NCI-H1105 (cell line): ENCODE data around the gene ADCY9.
"Not testable (repeated sequence)": the region's sequence is repeated elsewhere in the genome, so short reads cannot be mapped to it uniquely, and the experiment has no call there.

Source experiments
- DNase-seq: peaks from one replicate; lab custom pipeline; 2025; lab: John Stamatoyannopoulos, UW

The ADCY9 gene

DNA sequence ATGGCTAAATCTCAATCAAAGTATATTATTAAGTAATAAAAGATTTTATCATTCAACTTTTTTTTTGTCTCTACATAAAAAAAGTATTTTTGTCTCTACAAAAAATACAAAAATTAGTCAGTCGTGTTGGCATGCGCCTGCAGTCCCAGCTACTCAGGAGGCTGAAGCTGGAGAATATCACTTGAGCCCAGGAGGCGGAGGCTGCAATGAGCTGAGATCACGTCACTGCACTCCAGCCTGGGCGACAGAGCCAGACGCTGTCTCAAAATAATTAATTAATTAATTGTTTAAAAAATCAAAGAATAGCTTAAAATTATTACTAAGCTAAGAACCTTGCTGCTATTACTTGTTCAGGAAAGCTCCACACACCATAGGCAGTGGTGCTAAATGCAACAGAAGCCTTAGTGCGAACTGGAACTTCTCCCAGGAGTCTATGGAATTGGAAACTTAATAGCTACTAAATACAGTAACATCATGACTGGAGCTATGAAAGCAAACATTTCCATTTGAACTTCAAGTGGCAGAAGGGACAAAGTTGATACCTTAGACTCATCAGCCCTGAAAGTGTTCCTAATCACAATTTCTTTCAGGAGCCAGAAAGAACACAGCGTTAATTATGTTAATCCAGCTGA, 22.6 kb downstream of the ADCY9 start:
- DNase-seq = no peak

DNA sequence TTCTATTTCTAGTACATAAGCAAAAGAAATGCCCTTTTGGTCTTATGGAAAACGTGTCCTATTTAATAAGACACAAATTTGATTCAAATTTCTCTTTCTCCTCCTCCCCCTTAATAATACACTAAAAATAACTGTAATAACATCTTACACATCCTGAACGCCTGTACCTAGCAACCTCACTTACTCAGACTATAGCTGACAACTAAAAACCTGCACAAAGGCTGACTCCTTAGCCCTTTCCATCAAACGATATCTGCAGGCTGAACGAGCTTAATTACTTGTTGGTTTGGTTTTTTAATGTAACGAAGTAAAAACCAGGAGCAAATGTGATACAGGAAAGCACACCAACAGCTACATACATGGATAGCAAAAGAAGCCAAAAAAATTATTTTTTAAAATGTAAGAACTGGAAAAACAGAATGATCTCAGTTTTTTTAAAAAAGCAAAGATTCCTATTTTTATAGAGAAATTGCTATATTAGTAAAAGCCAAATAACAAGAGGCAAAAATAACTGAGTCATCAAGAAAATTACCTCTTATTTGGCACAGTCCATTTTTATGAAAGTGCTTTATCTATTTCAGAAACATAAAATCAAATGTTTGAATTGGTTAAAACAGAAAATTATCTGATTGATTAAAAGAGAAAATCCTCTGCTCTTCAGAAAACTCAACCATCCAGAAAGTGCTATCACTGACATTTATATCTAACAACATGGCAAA, 23.5 kb downstream of the ADCY9 start:
- DNase-seq = no peak

DNA sequence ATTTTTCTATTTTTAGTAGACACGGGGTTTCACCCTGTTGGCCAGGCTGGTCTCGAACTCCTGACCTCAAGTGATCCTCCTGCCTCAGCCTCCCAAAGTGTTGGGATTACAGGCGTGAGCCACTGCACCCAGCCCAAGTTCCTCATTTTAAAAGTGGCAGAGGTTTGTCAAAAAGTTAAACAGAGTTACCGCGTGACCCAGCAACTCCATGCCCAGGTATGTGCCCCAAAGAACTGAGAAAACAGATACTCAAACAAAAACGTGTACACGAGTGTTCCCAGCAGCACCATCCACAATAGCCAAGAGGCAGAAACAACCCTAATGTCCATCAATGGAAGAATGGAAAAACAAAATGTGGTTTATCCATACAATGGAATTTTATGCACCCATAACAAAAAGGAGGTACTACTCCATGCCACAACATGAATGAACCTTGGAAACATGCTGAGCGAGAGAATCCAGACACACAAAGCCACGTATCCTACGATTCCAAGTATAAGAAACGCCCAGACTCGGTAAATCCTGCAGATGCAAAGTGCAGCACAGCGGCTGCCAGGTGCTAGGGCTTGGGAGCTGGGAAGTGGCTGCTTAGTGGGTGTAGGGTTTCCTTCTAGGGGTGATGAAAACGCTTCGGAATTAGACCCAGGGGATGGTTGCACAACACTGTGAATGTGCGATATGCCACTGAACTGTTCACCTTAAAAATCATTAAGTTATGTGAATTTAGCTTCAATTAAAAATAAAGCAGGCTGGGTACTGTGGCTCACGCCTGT, 24.8 kb downstream of the ADCY9 start:
- no peak for DNase-seq

DNA sequence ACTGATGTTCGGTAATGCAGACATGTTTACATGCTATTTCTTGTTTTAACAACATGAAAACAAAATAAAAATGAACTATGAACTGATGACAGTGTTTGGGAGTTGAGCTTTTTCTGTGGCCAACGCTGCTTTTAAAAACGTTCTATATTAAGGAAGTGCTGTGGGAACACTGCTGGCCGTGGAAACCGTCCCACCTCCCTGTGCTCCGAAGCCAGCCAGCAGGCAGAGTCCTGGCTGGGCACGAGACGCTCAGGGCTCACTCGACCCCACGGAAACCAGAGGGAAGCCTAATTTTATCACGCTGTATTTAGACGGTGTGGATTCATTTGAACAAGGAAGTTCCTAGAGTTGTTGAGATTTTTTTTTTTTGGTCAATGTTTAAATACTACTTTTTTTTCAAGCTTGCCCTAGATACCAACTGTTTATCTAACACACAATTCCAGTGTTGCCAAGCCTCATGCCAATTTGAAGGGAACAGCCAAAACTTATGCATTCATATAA, 25.8 kb downstream of the ADCY9 start:
- DNase-seq = no peak

DNA sequence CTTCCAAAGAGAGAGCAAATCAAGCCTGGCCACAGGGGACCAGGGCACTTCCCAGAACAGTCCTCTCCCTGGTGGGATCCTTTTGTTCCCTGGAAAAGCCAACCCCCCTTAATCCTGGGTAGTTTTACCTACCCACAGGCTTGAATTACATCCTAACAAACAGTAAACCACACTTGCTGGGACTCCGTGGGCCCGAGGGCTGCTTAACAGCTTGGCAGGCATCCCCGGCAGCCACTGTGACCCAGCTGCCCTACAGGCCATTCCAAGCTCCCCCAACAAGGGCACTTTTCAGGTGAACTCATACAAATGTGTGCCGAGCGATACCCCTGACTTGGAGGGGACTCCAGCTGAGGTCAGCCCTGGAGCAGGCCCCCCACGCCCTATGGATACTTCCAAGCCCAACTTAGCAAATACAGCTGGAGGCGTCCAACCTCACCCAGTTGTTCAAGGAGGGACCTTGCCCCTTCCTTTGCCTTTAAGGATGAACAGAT, 26.4 kb downstream of the ADCY9 start:
- DNase-seq = no peak

DNA sequence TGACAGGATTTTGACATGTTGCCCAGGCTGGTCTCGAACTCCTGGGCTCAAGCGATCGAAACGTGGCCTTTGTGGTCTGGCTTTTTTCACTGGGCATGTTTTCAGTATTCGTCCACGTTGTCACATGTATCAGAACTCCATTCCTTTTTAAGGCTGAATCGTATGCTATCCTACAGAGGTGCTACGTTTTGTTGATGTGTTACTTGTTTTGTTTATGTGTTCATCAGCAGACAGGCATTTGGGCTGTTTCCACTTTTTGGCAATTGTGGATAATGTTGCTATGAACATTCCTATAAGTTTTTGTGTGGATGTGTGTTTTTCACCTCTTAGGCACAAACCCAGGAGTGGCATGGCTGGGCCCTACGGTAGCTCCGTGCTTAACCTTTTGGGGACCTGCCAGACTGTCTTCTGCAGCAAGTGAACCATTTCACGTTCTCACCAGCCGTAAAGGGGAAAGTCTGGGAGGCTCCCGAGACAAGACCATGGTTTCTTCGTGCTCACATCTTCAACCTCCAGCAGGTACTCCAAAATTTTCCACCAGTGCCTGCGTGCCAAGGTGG, 26.9 kb downstream of the ADCY9 start:
- no peak for DNase-seq

DNA sequence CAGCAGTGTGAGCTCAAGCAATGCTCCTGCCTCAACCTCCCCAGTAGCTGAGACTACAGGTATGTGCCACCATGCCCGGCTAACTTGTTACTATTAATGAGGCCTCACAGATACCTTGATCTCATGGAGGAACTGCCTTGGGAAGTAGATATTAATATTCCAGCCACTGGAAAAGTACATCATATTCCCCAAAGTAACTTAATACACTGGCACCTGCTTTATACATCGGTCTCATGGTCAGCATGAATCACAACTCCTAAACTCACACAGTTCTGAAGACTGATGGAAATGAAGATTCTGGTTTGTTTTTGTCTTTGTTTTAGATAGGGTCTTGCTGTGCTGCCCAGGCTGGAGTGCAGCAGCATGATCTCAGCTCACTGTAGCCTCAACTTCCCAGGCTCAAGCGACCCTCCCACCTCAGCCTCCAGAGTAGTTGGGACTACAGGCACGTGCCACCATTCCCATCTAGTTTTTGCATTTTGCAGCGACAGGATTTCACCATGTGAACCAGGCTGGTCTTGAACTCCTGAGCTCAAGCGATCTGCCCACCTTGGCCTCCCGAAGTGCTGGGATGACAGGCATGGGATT, 28.2 kb downstream of the ADCY9 start:
- DNase-seq = no peak

DNA sequence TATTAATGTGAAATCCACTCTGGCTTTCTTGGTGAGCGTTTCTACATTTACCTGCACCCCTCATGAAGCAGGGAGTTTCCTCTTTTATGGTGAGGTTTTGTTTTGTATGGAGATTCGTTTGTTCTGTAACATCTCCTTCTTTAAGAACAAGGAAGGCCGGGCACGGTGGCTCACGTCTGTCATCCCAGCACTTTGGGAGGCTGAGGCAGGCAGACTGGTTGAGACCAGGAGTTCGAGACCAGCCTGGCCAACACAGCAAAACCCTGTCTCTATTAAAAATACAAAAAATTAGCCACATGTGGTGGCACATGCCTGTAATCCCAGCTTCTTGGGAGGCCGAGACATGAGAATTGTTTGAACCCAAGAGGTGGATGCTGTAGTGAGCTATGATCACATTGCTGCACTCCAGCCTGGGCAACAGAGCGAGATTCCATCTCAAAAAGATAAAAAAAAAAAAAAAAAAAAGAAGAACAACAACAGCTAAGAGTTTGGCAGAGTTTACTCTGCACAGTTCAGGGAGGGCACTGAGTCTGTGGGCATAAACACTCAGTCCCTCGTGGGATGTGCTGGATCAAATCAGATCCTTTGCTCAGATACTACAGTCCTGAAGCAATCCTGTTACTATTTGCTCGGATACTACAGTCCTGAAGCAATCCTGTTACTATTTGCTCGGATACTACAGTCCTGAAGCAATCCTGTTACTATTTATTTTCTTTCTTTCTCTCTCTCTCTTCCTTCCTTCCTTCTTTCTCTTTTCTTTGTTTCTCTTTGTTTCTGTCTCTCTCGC, 28.9 kb downstream of the ADCY9 start:
- no peak for DNase-seq

DNA sequence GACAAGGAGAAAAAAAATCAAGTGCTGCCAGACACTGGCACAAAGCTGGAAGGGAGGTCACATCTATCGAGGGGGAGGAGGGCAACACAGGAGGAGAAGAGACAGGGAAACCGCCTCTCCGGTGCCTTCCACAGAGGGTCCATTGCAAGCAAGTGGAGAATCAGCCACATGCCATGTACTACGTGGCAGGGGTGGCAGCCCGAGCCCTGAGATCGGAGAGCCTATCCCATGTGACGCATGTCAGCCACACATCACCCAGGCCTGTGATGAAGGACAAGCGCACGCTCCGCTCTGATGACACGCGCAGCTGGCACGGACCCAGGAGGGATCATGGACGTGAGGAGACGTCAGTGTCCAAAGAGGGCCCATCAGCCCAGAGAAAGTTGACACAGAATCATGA, 30.1 kb downstream of the ADCY9 start:
- no peak for DNase-seq

DNA sequence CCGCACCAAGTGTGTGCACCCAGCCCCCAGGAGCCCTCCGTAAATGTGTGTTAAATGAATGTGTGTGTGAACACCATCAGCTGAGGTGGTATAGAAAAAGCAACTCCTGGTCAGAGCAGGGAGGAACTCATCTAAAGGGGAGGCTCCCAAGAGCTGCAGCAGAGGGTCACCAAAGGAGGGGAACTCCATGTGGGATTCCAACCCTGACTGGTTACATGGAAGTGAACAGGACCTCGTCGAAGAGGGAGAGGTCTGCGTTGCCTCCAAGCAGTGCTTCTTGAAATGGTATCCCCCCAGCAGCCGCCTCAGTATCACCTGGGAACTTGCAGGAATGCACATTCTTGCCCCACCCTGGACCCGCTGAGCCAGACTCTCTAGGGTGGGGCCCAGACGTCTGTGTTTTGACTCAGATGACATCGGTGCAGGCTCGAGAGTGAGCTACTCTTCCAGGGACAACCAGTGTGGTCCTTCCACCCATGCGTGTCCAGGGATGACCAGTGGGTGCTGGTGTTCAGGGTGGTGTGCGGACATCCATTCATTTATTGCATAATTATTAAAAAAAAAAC, 30.8 kb downstream of the ADCY9 start:
- no peak for DNase-seq

DNA sequence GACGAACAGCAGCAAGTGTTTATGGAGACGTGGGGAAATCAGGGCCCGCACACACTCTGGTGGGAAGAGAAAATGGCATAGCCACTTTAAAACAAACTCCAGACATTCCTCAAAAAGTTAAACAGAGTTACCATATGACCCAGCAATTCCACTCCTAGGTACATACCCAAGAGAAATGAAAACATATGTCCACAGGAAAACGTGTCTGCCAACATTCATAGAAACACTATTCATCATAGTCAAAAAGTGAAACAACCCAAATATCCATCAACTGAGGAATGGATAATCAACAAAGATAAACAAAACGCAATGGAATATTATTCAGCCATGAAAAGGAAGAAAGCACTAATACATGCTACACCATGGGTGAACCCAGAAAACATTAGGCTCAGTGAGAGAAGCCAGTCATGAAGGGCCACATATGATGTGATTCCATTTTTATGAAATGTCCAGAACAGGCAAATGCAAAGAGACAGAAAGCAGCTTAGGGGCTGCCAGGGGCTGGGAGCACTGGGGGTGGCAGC, 32.8 kb downstream of the ADCY9 start:
- DNase-seq = no peak

DNA sequence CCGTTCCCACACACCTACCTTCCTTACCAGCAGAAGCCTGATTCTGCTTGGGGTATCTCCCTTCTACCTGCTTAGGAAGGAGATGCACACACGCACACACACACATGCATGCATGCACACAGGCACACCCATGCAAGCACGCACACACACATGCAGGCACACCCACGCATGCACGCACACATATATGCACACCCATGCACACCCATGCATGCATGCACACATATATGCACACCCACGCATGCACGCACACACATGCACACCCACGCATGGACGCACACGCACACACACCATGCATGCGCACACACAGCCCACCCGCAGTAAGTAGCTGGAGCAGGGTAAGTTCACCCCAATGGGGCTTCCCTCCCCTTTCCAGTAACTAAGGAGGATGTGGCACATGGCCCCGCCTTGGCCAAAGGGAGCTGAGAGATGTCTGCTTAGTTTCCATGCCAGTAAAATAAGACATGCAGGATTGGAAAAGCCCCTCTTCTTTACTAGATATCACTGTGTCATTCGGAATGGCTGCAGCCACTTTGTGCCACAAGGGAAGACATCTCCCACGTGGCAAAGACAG, 33.7 kb downstream of the ADCY9 start:
- no peak for DNase-seq

DNA sequence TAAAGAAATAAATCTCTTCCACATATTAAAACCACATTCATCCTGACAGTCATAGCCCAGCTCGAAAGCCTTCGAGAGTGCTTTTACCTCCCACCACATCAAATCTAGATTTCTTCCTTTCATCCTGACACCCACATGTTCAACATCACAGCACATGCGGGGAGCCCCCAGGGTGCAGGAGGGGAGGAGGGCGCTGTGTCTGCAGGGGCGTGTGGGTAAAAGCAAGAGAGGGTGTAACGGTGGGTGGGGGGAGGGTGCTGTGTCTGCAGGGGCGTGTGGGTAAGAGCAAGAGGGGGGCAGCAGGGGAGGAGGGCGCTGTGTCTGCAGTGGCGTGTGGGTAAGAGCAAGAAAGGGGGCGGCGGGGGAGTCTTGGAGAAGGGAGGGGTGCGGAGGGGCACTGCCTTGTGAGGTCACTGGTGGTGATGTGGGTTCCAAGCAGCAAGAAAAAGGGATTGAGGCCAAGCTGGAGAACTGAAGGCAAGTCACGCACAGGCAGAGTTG, 34.7 kb downstream of the ADCY9 start:
- no peak for DNase-seq

DNA sequence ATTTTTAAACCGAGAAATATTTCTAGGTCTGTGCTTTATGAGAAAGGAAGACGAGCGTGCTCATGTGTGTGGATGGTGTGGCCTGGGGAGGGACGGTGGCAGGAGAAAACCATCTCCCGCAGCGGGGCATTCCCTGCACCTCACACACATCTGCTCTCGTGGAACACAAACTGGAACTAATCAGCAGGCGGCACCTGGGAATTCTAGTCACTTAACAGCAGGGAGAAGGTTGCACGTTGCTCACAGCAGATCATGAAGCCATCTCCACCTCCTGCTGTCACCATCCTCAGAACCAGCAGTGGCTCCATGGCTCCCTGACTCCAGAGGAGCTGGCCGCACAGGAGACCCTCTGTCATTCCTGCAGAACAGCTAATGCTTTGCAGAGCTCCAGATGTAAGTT, 35.2 kb downstream of the ADCY9 start:
- DNase-seq = no peak

DNA sequence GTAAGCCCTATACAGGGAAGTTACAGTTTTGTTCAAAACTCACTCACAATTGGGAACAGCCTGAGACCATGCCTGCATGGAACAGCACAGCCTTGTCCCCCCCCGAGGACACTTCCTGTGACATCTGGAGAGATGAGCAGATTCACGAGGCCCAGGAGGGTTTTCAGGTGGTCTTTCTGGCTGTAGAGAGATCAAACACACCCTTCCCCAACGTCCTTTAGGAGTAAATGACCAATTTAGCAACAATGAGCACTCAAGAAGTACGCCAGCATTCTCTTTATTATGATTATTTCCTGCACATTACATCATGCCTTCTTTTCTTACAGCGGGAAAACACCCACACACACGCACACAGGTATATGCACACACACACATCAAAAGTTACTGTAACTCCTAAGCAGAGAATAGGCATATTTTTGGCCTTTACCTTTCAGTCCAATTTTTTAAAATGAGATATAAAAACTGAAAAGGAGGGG, 39.0 kb downstream of the ADCY9 start:
- DNase-seq = no peak

DNA sequence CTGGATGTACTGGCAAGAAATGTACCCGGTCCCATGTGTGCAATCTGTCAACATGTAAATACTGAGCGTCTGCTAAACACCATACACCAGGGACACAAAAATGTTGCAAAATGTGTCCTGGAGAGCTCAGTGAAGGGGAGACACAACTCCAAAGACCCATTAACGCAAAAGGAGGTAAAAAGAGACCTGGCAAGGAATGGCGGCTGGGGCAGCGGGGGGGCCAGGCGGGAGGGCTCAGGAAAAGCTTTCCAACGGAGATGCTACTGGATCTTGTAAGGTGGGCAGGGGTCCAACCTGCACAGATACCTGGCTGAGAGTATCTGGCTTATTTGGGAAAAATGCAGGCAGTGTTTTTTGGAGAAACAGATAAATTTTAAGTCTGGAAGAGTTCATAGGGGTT, 40.7 kb downstream of the ADCY9 start:
- DNase-seq = no peak

DNA sequence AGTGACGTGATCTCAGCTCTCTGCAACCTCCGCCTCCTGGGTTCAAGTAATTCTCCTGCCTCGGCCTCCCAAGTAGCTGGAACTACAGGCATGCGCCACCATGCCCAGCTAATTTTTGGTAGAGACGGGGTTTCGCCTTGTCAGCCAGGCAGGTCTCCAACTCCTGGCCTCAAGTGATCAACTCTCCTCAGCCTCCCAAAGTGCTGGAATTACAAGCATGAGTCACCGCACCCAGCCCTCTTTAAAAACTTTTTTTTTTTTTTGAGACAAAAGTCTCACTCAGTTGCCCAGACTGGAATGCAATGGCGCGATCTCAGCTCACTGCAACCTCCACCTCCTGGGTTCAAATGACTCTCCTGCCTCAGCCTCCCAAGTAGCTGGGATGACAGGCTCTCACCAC, 43.1 kb downstream of the ADCY9 start:
- not testable (repeated sequence) for DNase-seq

DNA sequence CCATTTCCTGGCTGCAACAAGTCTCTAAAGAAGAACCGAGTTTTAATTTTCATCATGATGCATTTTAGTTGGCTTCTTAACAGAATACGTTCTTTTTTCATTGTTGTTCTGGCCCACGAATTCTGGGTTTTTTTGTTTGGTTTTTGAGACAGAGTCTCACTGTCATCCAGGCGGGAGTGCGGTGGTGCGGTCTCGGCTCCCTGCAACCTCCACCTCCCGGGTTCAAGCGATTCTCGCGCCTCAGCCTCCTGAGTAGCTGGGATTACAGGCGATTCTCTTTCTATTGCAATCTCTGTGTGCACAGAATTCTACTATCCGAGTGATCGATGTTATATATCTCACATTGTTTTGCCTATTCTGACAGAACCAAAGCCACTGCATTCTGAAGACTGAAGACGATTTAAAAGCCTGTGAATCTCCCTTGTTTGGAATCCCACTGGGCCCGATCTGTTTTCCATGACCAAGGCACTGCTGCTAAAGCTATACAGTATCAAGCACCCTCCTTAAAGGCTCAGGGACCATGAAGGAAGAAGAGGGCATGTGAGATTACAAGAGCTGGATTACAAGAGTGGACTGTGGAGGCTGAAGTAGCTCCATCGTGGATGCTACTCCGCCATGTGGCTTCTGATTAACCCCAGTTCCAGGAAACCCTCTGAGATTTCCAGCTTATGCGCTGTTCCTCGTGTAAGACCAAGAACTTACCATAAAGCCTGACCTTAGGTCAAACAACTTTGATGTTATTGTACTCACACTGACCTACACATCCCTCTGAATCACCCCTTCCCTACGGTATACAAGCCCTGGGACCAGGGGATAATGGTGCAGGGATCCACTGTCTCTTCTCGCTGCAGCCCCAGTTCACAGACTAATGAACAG, 44.3 kb downstream of the ADCY9 start:
- no peak for DNase-seq

DNA sequence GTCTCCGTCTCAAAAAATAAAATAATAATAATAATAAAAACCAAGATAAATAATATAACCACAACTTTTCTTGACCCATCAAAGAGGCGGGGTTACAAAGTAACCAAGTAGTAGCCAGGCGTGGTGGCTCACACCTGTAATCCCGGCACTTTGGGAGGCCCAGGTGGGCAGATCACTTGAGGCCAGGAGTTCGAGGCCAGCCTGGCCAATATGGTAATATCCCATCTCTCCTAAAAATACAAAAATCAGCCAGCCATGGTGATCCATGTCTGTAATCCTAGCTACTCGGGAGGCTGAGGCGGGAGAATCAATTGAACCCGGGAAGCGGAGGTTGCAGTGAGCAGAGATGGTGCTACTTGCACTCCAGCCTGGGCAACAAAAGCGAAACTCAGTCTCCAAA, 45.3 kb downstream of the ADCY9 start:
- DNase-seq = no peak
